Peyer's patch (tissue), 4 donors: Measurements from ENCODE around the gene RAP2A. TPM values are rescaled to one million over a fixed set of nuclear protein-coding genes. Genes with fewer than 3 reads are reported as not detected.

Source experiments
- DNase-seq, 3 donors: peaks; one replicate each; pipeline ENCODE4 v3.0.0-alpha.2; 2017 to 2019
- H3K27ac ChIP-seq, 4 donors: fragments of 200-600 bp; sonication (generic); one replicate each; pipeline ENCODE4 v1.5.1; 2016 to 2019
- H3K27me3 ChIP-seq, 2 donors: fragments of 200-600 bp; sonication (generic); one replicate each; pipeline ENCODE4 v1.5.1; 2019
- H3K36me3 ChIP-seq, 3 donors: fragments of 200-600 bp; sonication (generic); one replicate each; pipeline ENCODE4 v1.5.1; 2016 to 2019
- H3K4me1 ChIP-seq, 4 donors: fragments of 200-600 bp; sonication (generic); one replicate each; pipeline ENCODE4 v1.5.1; 2016 to 2019
- H3K4me3 ChIP-seq, 4 donors: fragments of 200-600 bp; sonication (generic); 1 replicate in 3 of 4; 2 replicates in 1 of 4; pipeline ENCODE4 v1.5.1; 2016 to 2019; ENCODE audit warnings: mild to moderate bottlenecking in 1 of 4
- H3K9me3 ChIP-seq, 4 donors: fragments of 200-600 bp; sonication (generic); one replicate each; pipeline ENCODE4 v1.5.1; 2016 to 2019; ENCODE audit warnings: mild to moderate bottlenecking in 1 of 4
- POLR2A ChIP-seq, 2 donors: fragments of 450-650 bp; IDR thresholded peaks; one replicate each; pipeline ENCODE4 v1.5.1; 2017; ENCODE audit warnings: antibody characterized with exemption in 2 of 2, mild to moderate bottlenecking in 2 of 2, moderate library complexity in 2 of 2
- total RNA-seq, 4 donors: library from RNA; depleted of rRNA; stranded (reverse); fragments of >200 nt; gene quantifications; one replicate each; pipeline ENCODE4 v1.1.0, GENCODE V29; 2016
- TF ChIP-seq, protein P1 (sequence below), 6 experiments: fragments of 450-650 bp in 4 of 6; fragments of 200-600 bp in 2 of 6; sonication (generic) in 1 of 6; IDR thresholded peaks; one replicate each; pipeline ENCODE4 v1.5.1; 2017 to 2019; ENCODE audit warnings: antibody characterized with exemption in 6 of 6, mild to moderate bottlenecking in 3 of 6, moderate library complexity in 1 of 6

The RAP2A gene
- total RNA-seq, 4 donors from 2014 or later = 8.7 to 19.8 (median 16.4) TPM

DNA sequence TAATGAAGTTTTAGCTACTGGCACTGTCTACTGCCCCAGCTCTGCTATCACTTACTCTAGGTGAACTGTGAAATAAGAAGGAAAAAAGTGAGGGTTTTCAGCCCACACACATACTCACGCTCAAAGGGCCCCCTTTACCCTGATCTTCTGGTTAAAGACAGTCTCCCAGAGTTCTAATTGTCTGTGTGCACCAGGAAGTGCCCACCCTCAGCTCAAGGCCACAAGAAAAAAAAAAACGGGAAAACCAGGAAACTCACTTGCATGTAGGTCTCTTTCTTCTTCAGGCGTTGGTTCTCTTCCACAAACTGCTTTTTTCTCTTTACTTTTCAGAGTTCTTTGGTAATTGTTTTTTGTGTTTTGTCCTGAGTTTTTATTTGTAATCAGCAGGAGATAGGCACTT is 22.1 kb downstream of the RAP2A start:
- Histone ChIP-seq H3K27me3 (no peaks in the 10 kb centered on the region), H3K4me3 (no peak overlapping the region), H3K4me1 (peaks cover 0 to 4% (median 0%) of the 10 kb centered on the region in 4 donors), H3K27ac (no peak overlapping the region), H3K9me3 (no peaks in the 10 kb centered on the region), H3K36me3 (no peaks in the 10 kb centered on the region)
- no peak for DNase-seq
- TF ChIP-seq, protein P1, sequence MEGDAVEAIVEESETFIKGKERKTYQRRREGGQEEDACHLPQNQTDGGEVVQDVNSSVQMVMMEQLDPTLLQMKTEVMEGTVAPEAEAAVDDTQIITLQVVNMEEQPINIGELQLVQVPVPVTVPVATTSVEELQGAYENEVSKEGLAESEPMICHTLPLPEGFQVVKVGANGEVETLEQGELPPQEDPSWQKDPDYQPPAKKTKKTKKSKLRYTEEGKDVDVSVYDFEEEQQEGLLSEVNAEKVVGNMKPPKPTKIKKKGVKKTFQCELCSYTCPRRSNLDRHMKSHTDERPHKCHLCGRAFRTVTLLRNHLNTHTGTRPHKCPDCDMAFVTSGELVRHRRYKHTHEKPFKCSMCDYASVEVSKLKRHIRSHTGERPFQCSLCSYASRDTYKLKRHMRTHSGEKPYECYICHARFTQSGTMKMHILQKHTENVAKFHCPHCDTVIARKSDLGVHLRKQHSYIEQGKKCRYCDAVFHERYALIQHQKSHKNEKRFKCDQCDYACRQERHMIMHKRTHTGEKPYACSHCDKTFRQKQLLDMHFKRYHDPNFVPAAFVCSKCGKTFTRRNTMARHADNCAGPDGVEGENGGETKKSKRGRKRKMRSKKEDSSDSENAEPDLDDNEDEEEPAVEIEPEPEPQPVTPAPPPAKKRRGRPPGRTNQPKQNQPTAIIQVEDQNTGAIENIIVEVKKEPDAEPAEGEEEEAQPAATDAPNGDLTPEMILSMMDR (IDR thresholded peaks at IDR 0.05) = no peak
- TF ChIP-seq POLR2A (IDR thresholded peaks at IDR 0.05) = no peak

DNA sequence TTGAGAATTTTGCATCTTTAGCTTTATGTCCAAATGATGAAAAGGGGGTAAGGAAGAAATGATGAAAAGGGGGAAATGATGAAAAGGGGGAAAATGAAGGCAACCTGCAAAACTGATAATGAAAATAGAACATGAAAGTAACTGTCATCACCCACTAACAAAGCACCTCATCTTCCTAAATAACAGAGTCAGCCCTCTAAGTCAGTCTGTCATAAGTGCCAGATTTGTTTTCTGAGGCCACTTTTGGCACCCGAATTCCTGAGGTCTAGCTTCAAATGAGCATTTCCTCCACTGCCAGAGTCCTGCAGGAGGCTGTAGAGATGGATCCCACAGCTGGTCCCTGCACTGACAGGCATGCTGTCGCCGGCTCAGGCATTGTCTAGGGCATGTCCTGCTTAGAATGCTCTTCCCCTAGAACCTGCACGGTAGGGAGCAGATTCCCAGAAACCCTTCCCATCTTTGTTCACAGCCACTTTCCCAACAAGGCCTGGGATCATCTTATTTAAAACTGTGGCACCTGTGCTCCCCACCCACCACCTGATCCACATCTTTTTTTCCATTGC is 25.3 kb downstream of the RAP2A start:
- Histone ChIP-seq H3K27me3 (no peaks in the 10 kb centered on the region), H3K9me3 (no peaks in the 10 kb centered on the region), H3K36me3 (peaks cover 0 to 5% (median 0%) of the 10 kb centered on the region in 3 donors), H3K27ac (no peak overlapping the region), H3K4me1 (peaks cover 0 to 4% (median 0%) of the 10 kb centered on the region in 4 donors), H3K4me3 (no peak overlapping the region)
- TF ChIP-seq, protein P1 (IDR thresholded peaks at IDR 0.05) = no peak
- TF ChIP-seq POLR2A (IDR thresholded peaks at IDR 0.05) = no peak
- no peak for DNase-seq

DNA sequence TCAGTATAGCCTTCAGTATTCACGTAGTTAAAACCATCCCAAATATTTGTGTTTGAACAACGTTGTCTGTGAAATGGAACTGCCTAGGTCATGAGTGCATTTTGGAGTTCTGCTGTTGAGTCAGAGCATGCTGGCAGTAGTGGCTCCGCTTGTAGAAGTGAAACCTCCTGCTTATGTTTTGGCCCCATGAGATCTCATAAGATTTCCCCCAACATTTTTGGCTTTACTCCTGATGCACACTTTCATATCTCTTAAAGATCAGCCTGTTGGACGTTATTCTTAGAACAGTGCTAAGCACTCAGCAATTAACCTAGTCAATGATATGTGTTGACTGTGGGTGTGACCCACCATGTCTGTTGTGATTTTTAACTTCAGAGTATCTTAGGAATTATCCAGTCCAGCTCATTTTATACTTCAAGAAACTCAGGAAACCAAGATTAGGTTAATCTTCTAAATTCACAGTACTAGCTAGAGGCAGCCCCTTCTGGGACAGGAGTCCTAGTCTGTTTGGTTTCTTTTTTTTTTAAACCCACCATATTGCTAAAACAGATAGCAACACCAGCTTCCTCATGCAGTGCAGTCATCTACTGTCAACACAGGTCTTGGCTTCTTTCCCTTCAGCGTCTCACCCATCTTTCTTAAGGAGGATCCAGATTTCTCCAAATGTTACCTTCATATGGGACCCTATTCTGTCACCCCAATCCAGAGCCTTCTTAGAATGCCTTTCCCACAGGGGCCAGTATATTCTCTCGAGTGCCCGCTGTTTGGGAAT is 26.2 kb downstream of the RAP2A start:
- no peaks in the 10 kb centered on the region for H3K27me3 ChIP-seq
- DNase-seq = no peak
- no peaks in the 10 kb centered on the region for H3K9me3 ChIP-seq
- peaks cover 0 to 10% (median 0%) of the 10 kb centered on the region in 3 donors for H3K36me3 ChIP-seq
- no peak for TF ChIP-seq POLR2A (IDR thresholded peaks at IDR 0.05)
- TF ChIP-seq, protein P1 (IDR thresholded peaks at IDR 0.05) = no peak
- H3K4me1 ChIP-seq = peaks cover 0 to 4% (median 0%) of the 10 kb centered on the region in 4 donors
- no peak overlapping the region for H3K4me3 ChIP-seq
- H3K27ac ChIP-seq = no peak overlapping the region

DNA sequence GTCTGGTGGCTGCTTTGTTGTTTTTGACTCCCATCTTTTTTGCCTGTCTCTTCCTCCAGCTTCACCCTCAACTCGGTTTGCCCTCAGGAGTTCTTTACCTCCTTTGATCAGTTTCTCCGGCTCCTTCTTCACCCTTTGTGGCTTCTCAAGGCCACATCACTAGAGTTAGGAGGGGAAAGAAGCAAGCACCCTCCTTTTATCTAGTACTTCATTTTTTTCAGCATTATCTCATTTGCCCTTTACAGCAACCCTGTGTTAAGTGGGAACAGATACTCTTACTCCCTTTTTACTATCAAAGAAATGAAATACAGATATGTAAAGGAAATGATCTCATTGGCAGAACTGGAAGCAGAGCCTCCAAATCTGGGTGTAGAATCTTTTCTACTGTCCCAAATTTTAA is 26.9 kb downstream of the RAP2A start:
- Histone ChIP-seq H3K9me3 (no peaks in the 10 kb centered on the region), H3K36me3 (peaks cover 0 to 10% (median 0%) of the 10 kb centered on the region in 3 donors), H3K27ac (no peak overlapping the region), H3K4me1 (peaks cover 0 to 4% (median 0%) of the 10 kb centered on the region in 4 donors), H3K4me3 (no peak overlapping the region), H3K27me3 (no peaks in the 10 kb centered on the region)
- TF ChIP-seq, protein P1 (IDR thresholded peaks at IDR 0.05) = no peak
- TF ChIP-seq POLR2A (IDR thresholded peaks at IDR 0.05) = no peak
- no peak for DNase-seq

DNA sequence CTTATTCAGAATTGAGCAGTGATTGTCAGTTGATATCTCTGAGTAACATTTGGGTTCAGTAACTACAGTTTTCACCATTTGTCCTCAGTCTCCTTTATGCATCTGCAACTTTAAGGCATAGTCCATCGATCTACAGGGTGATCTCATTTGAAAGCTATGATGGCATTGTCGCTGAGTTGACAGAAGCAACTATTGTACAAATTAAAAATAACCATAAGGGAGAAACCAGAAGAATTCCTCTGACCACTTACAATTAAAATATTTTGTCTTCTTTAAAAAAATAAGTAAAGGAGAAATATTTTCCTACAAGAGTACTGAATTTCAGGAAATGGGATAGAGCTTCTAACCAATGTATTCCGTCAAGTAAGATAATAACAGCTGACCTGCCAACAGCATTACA is 30.6 kb downstream of the RAP2A start:
- Histone ChIP-seq H3K27ac (no peak overlapping the region), H3K36me3 (peaks cover 0 to 10% (median 0%) of the 10 kb centered on the region in 3 donors), H3K4me3 (no peak overlapping the region), H3K9me3 (no peaks in the 10 kb centered on the region), H3K27me3 (no peaks in the 10 kb centered on the region), H3K4me1 (peaks cover 0 to under 1% (median 0%) of the 10 kb centered on the region in 4 donors)
- no peak for DNase-seq
- TF ChIP-seq POLR2A (IDR thresholded peaks at IDR 0.05) = no peak
- TF ChIP-seq, protein P1 (IDR thresholded peaks at IDR 0.05) = no peak
